CD4-positive, alpha-beta memory T cell (primary cell): Measurements from ENCODE around the gene CNN2. TPM values are rescaled to one million over a fixed set of nuclear protein-coding genes. Genes with fewer than 3 reads are reported as not detected.

Experiments used
- CTCF ChIA-PET: fragments of 350-600 bp; sonication (Branson Sonifier 250); formaldehyde crosslinking; loops from one replicate; lab custom pipeline; 2021; ENCODE audit warnings: inconsistent platforms; ENCODE audit not compliant: partially characterized antibody; lab: Charles Lee
- POLR2A ChIA-PET: fragments of 350-600 bp; sonication (Branson Sonifier 250); formaldehyde crosslinking; loops from one replicate; lab custom pipeline; 2021; ENCODE audit not compliant: partially characterized antibody; lab: Charles Lee
- DNase-seq, 5 donors: peaks; one replicate each; pipeline versions ENCODE4 v3.0.0 to v3.0.0-alpha.2; 2020 to 2022; ENCODE audit warnings: mixed read lengths in 1 of 5
- H3K27ac ChIP-seq: one replicate; pipeline ENCODE4 v1.7.0; 2013; ENCODE audit warnings: low read depth, low read length
- H3K27me3 ChIP-seq: 2 replicates; pipeline ENCODE4 v1.7.0; 2013; ENCODE audit warnings: mild to moderate bottlenecking, low read length, moderate library complexity; ENCODE audit not compliant: insufficient read depth
- H3K36me3 ChIP-seq: 2 replicates; pipeline ENCODE4 v1.7.0; 2013; ENCODE audit warnings: mild to moderate bottlenecking, low read length, moderate library complexity; ENCODE audit not compliant: insufficient read depth
- H3K4me1 ChIP-seq: 2 replicates; pipeline ENCODE4 v1.7.0; 2013; ENCODE audit warnings: mild to moderate bottlenecking, low read length, moderate library complexity; ENCODE audit not compliant: insufficient read depth
- H3K4me3 ChIP-seq, 2 donors: one replicate each; pipeline ENCODE4 v1.7.0; 2013; ENCODE audit warnings: low read length in 2 of 2, mild to moderate bottlenecking in 1 of 2
- H3K9me3 ChIP-seq, 2 donors: one replicate each; pipeline ENCODE4 v1.7.0; 2013; ENCODE audit warnings: low read length in 2 of 2, control low read depth in 1 of 2; ENCODE audit not compliant: control insufficient read depth in 1 of 2
- H3K27ac Mint-ChIP-seq, 7 donors: one replicate each; pipeline ENCODE4 v1.8.0; 2020 to 2021; ENCODE audit warnings: mixed read lengths in 7 of 7, mild to moderate bottlenecking in 6 of 7, inconsistent platforms in 3 of 7, moderate library complexity in 3 of 7
- H3K27me3 Mint-ChIP-seq, 2 donors: one replicate each; pipeline ENCODE4 v1.8.0; 2020 to 2021; ENCODE audit warnings: mixed read lengths in 2 of 2
- H3K36me3 Mint-ChIP-seq, 2 donors: one replicate each; pipeline ENCODE4 v1.8.0; 2020 to 2021; ENCODE audit warnings: mixed read lengths in 2 of 2, inconsistent platforms in 1 of 2, mild to moderate bottlenecking in 1 of 2
- H3K4me1 Mint-ChIP-seq, 4 donors: one replicate each; pipeline ENCODE4 v1.8.0; 2020 to 2021; ENCODE audit warnings: mixed read lengths in 4 of 4, mild to moderate bottlenecking in 1 of 4
- H3K4me3 Mint-ChIP-seq, 8 donors: one replicate each; pipeline ENCODE4 v1.8.0; 2020 to 2021; ENCODE audit warnings: mixed read lengths in 8 of 8, mild to moderate bottlenecking in 7 of 8, moderate library complexity in 6 of 8, inconsistent platforms in 3 of 8
- H3K9me3 Mint-ChIP-seq, 8 donors: one replicate each; pipeline ENCODE4 v1.8.0; 2020 to 2021; ENCODE audit warnings: mixed read lengths in 8 of 8, mild to moderate bottlenecking in 5 of 8, inconsistent platforms in 3 of 8, moderate library complexity in 1 of 8
- intact Hi-C: fragments of 100-400 bp; cut with micrococcal nuclease; formaldehyde crosslinking; loops from one replicate; pipeline ENCODE4 v1.15.1; 2023
- polyA plus RNA-seq, 2 donors: library from polyadenylated mRNA; unstranded; fragments of 300-500 nt; fragmentation: Illumina TruSeq; gene quantifications; one replicate each; pipeline ENCODE4 v1.2.3, GENCODE V29; 2021
- total RNA-seq, 2 experiments: library from RNA; stranded (reverse); gene quantifications; one replicate each; pipeline ENCODE4 v1.2.3, GENCODE V29; 2021

The CNN2 gene
- total and polyA plus RNA-seq, 4 experiments from 2014 or later = 263 to 632 (median 355) TPM

DNA sequence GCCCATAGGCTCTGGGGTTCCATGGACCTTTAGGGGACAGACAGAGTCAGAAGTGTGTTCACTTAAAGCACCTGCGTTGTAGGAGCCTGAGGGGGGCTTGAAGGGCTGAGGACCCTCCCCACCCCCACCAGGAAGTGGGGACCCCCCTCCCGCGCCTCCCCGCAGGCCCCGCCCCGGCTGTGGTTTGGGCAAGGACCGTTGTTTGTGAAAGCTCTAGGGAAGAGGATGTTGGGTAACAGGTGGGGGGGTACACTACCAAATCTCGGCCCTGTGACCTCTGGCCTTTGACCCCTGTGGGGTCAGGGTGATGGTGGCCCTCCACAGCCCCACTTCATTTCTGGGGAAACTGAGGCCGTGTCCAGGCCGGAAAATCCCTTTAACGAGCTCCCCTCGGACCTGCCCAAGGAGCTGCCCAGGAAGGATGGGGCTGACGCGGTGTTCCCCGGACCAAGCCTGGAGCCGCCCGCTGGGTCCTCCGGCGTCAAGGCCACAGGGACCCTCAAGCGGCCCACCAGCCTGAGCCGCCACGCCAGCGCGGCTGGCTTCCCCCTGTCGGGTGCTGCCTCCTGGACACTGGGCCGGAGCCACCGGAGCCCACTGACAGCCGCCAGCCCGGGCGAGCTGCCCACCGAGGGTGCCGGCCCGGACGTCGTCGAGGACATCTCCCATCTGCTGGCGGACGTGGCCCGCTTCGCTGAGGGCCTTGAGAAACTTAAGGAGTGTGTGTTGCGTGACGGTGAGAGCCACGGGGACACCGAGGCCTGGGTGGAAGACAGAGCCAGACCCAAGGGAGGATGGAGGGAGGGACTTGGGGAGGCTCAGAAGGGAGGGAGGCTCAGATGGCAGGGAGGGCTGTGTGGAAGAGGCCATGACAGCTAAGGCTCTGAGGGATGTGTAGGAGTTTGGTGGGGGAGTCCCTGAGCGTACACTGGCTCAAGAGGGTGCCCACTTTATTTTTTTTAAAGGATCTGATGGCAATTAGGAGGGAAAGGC, 41.9 kb downstream of the CNN2 start:
- peaks cover 0 to 4% (median 0%) of the 10 kb centered on the region in 8 donors for H3K9me3 Mint-ChIP-seq
- H3K36me3 ChIP-seq = peaks cover 23% of the 10 kb centered on the region
- H3K27me3 Mint-ChIP-seq = no peaks in the 10 kb centered on the region
- no peaks in the 10 kb centered on the region for H3K27me3 ChIP-seq
- H3K36me3 Mint-ChIP-seq = peaks cover 25 to 31% of the 10 kb centered on the region in 2 donors
- H3K4me1 ChIP-seq = peaks cover 74% of the 10 kb centered on the region
- H3K4me3 Mint-ChIP-seq = peak overlapping the region; percentile 88 to 97 (median 96)
- POLR2A ChIA-PET = interaction anchor here (0.6 to 57.1 kb wide), 22 partner anchors 5 to 407 kb away, joined by 3 to 3893 read pairs (median 6); partner anchors contain the start of genes ABCA7, ARHGAP45, CIRBP and CNN2
- intact Hi-C loops = loop anchor here (1.0 kb wide), 1 partner anchor 9 kb away; no protein-coding TSS in a partner anchor
- peak overlapping the region; percentile 98 for H3K27ac ChIP-seq
- no peaks in the 10 kb centered on the region for H3K9me3 ChIP-seq
- peak overlapping the region; percentile 85 to 92 for H3K4me3 ChIP-seq
- H3K27ac Mint-ChIP-seq = peak overlapping the region; percentile 93 to 98 (median 97)
- peak; percentile 72 to 79 (median 75) for DNase-seq
- CTCF ChIA-PET = interaction anchor here (0.7 to 5.7 kb wide), 14 partner anchors 10 to 198 kb away, joined by 3 to 219 read pairs (median 4); no protein-coding TSS in a partner anchor
- H3K4me1 Mint-ChIP-seq = peaks cover 30 to 71% (median 51%) of the 10 kb centered on the region in 4 donors

DNA sequence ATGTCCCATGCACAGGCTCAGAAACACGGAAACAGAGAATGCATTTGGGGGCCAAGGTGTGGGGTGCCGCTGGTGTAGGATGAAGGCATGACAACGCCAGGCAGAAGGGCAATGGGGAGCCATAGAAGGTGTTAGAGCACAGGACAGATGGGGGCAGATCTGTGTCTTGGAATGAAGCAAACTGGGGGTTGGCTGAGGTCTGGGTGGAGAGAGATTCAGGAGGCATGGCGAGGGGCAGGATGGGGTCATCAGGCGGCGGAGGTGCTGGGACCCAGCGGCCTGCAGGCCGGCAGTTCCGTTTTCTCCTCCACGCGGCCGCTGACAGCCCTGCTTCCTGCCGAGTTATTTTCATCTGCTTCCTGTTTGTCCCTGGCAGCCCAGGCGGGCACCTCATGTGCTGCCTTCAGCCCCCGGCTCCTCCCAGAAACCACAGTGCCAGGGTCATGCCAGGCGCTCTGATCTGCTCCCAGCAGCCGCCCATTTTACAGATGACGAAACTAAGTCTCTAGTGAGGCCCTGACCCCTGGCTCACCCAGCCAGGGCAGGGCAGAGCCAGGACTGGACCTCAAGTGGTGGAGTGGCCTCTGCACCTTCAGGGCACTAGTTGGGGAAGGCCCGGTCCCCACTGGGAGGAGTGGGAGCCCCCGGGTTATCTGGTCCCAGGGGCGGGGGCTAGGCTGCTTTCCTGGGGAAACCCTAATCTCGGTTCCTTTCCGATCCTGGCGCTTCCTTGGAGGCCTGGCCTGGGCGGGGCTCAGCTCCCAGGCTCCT, 42.8 kb downstream of the CNN2 start:
- H3K4me3 ChIP-seq = peak overlapping the region; percentile 85 to 92
- peaks cover 78% of the 10 kb centered on the region for H3K4me1 ChIP-seq
- H3K9me3 ChIP-seq = no peaks in the 10 kb centered on the region
- Mint-ChIP-seq H3K4me3 (peak overlapping the region; percentile 88 to 97 (median 96)), H3K27ac (peak overlapping the region; percentile 90 to 98 (median 96)), H3K9me3 (peaks cover 0 to 5% (median 0%) of the 10 kb centered on the region in 8 donors), H3K27me3 (no peaks in the 10 kb centered on the region), H3K36me3 (peaks cover 25 to 33% of the 10 kb centered on the region in 2 donors), H3K4me1 (peaks cover 31 to 67% (median 50%) of the 10 kb centered on the region in 4 donors)
- H3K36me3 ChIP-seq = peaks cover 32% of the 10 kb centered on the region
- DNase-seq = peak; percentile 79 to 89 (median 82)
- CTCF ChIA-PET = interaction anchor here (1.3 to 5.7 kb wide), 2 partner anchors 13 to 175 kb away, joined by 3 to 219 read pairs; no protein-coding TSS in a partner anchor
- intact Hi-C loops = loop anchor here (1.0 kb wide), 1 partner anchor 8 kb away; no protein-coding TSS in a partner anchor
- POLR2A ChIA-PET = interaction anchor here (0.5 to 57.1 kb wide), 12 partner anchors 6 to 200 kb away, joined by 3 to 3893 read pairs (median 9); partner anchors contain the start of genes ABCA7, ARHGAP45, CIRBP and CNN2
- H3K27me3 ChIP-seq = no peaks in the 10 kb centered on the region
- peak overlapping the region; percentile 98 for H3K27ac ChIP-seq

DNA sequence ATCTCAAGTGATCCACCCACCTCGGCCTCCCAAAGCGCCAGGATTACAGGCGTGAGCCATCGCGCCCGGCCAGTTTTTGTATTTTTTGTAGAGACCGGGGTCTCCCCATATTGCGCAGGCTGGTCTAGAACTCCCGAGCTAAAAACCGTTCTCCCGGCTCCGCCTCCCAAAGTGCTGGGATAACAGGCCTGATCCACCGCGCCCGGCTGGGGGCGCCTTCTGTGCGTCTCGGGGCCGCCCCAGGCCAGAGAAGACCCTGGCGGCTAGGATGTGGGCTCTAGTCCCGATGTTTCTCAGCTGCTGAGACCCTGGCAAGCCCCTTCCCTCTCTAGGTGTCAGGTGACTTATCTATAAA, 44.1 kb downstream of the CNN2 start:
- peak overlapping the region in 4 of 7 donors; percentile 43 to 98 (median 74) for H3K27ac Mint-ChIP-seq
- Histone ChIP-seq H3K27me3 (no peaks in the 10 kb centered on the region), H3K27ac (peak overlapping the region; percentile 98), H3K4me1 (peaks cover 75% of the 10 kb centered on the region), H3K9me3 (no peaks in the 10 kb centered on the region), H3K36me3 (peaks cover 38% of the 10 kb centered on the region), H3K4me3 (no peak overlapping the region)
- H3K9me3 Mint-ChIP-seq = peaks cover 0 to 5% (median 0%) of the 10 kb centered on the region in 8 donors
- peaks cover 25 to 60% (median 44%) of the 10 kb centered on the region in 4 donors for H3K4me1 Mint-ChIP-seq
- peak overlapping the region in 3 of 8 donors; percentile 8 to 95 (median 25) for H3K4me3 Mint-ChIP-seq
- H3K36me3 Mint-ChIP-seq = peaks cover 27 to 34% of the 10 kb centered on the region in 2 donors
- intact Hi-C loops = no loop called here
- ChIA-PET CTCF (interaction anchor here (1.4 kb wide), 1 partner anchor 48 kb away, joined by 4 read pairs; no protein-coding TSS in a partner anchor), POLR2A (interaction anchor here (1.3 to 57.1 kb wide), 5 partner anchors 7 to 69 kb away, joined by 3 to 3893 read pairs (median 1029); partner anchors contain the start of genes ABCA7, ARHGAP45, CNN2 and GPX4)
- H3K27me3 Mint-ChIP-seq = no peaks in the 10 kb centered on the region
- no peak for DNase-seq

DNA sequence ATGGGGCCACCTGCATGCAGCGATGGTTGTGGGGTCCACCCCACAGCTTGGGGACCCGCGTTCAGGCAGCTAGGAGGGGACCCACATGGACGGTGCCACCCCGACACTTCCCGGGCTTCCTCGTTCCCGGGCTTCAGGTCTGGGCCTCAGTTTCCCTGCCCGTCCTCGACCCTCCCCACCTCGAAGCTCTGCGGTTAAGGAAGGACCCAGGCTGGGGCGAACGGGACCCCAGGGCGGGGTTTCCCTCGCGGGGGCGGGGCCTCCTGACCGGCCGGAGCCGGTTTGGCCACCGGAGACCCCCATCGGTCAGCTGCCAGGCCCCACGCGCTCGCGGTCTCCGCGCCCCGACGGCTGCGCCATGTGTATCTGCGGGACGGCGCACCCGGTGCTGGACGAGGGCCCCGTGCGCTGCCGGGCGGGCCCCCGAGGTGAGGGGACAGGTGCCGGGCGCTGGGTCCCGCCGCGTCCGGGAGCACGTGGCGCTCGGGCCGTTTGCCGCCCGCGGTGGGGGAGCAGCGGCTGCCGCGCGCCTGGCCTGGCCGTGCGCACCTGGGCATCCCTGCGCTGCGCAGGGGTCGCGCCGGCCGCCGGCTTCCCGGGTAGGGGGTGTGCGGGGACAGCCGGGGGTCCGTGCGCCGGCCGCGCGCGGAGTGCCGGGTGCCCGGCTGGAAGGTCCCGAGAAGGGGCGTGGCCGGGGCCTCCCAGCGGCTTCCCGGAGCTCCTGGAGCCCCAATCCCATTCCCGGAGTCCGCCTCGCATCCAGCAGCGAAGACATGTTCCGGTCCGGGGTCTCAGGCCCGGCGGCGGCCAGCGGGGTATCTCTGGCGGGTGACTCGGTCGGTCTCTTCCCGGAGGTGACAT, 44.8 kb downstream of the CNN2 start:
- CTCF ChIA-PET = interaction anchor here (1.4 to 1.8 kb wide), 2 partner anchors 10 to 48 kb away, joined by 4 to 5 read pairs; no protein-coding TSS in a partner anchor
- Mint-ChIP-seq H3K4me1 (peaks cover 31 to 60% (median 47%) of the 10 kb centered on the region in 4 donors), H3K4me3 (peak overlapping the region; percentile 58 to 87 (median 78)), H3K36me3 (peaks cover 33 to 40% of the 10 kb centered on the region in 2 donors), H3K27ac (peak overlapping the region in 6 of 7 donors; percentile 83 to 96 (median 94)), H3K27me3 (no peaks in the 10 kb centered on the region), H3K9me3 (peaks cover 0 to 8% (median 0%) of the 10 kb centered on the region in 8 donors)
- intact Hi-C loops = no loop called here
- no peak for DNase-seq
- no peak overlapping the region for H3K4me3 ChIP-seq
- H3K9me3 ChIP-seq = no peaks in the 10 kb centered on the region
- H3K36me3 ChIP-seq = peaks cover 44% of the 10 kb centered on the region
- peak overlapping the region; percentile 98 for H3K27ac ChIP-seq
- peaks cover 75% of the 10 kb centered on the region for H3K4me1 ChIP-seq
- H3K27me3 ChIP-seq = no peaks in the 10 kb centered on the region
- POLR2A ChIA-PET = interaction anchor here (1.5 to 57.1 kb wide), 4 partner anchors 8 to 70 kb away, joined by 5 to 3893 read pairs (median 2461); partner anchors contain the start of genes ABCA7, ARHGAP45, CNN2 and GPX4

DNA sequence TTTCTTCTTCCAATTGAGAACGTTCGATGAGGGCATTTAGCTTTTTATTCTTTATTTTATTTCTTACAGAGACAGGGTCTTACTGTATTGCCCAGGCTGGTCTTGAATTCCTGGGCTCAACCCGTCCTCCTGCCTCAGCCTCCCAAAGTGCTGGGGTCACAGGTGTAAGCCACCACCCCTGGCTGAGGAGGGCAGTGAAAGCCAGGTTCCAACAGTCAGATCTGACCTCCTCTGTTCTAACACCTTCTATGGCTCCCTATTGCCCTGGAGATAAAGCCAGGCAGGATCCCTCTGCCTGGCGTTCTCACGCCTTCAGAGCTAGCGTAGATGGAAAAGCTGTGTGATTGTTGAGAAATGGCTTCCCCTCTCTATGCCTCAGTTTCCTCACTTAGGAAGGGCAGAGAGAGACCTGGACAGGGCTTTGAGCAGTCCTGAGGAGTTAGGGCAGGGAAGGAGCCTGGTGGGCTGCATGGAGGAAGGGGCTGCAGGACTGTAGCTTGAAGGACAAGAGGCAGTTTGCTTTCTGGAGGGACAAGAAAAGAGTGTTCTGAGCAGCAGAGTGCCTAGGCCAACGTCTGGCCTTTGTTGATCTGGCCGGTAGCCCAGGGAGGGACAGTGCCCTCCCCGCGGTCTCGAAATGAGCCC, 46.1 kb downstream of the CNN2 start:
- ChIA-PET POLR2A (interaction anchor here (0.5 to 57.1 kb wide), 5 partner anchors 9 to 64 kb away, joined by 3 to 3893 read pairs (median 1029); partner anchors contain the start of genes ABCA7, ARHGAP45, CNN2 and GPX4), CTCF (interaction anchor here (0.6 to 1.8 kb wide), 3 partner anchors 9 to 140 kb away, joined by 5 to 6 read pairs (median 5); no protein-coding TSS in a partner anchor)
- H3K4me1 Mint-ChIP-seq = peaks cover 34 to 66% (median 51%) of the 10 kb centered on the region in 4 donors

More for the DNA sequence above, 46.1 kb downstream of the CNN2 start:
- DNase-seq = no peak
- intact Hi-C loops = no loop called here
- peaks cover 79% of the 10 kb centered on the region for H3K4me1 ChIP-seq
- no peak overlapping the region for H3K4me3 ChIP-seq
- H3K9me3 ChIP-seq = no peaks in the 10 kb centered on the region
- no peaks in the 10 kb centered on the region for H3K27me3 ChIP-seq
- Mint-ChIP-seq H3K9me3 (peaks cover 0 to 8% (median 0%) of the 10 kb centered on the region in 8 donors), H3K4me3 (peak overlapping the region; percentile 11 to 87 (median 75)), H3K27ac (peak overlapping the region; percentile 83 to 95 (median 91)), H3K36me3 (peaks cover 39 to 47% of the 10 kb centered on the region in 2 donors), H3K27me3 (no peaks in the 10 kb centered on the region)
- H3K27ac ChIP-seq = peak overlapping the region; percentile 31
- peaks cover 44% of the 10 kb centered on the region for H3K36me3 ChIP-seq
